Measurements from ENCODE around the gene GATAD1. TPM values are rescaled to one million over a fixed set of nuclear protein-coding genes. Genes with fewer than 3 reads are reported as not detected.

GATAD1 gene
- total and polyA plus RNA-seq, 2 of the 4 experiments (the other 2 are of a cell fraction): 9.3 to 15.2 TPM

DNA sequence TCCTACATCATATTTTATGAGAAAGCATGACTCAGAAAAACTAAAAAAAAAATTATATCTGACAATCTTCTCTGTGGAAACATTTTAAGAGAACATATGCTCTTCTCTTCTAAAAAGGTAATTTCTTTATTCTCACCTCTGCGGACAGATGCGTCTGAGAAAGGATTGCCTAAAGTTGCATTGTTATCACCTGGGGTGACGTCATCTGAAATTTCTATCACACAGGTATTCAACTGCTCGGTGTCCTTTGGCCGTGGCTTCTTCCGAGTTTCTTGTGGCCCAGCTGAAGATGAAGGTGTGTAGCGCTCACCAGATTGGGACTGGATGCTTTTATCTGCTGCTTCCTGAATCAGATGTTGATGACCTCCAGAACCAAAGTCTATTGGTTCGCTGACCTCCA, 14.3 kb upstream of the GATAD1 start:
- Histone ChIP-seq H4K8ac (ENCODE audit: low read depth in 2 of 2, low read length in 2 of 2) (no peak overlapping the region), H3K27ac (ENCODE audit: insufficient read depth, low read length) (no peak overlapping the region), H4K91ac (ENCODE audit: insufficient read depth, low read depth, low read length) (no peak overlapping the region), H4K20me1 (ENCODE audit: insufficient read depth, low read length) (no peaks in the 10 kb centered on the region), H3K18ac (ENCODE audit: low read depth, low read length) (no peak overlapping the region), H2AK9ac (replicated peaks; ENCODE audit: low read depth, low read length, poor library complexity) (no peak overlapping the region), H2BK15ac (ENCODE audit: low read depth, low read length) (no peak overlapping the region), H2BK20ac (ENCODE audit: low read depth, low read length) (no peak overlapping the region), H3K79me1 (ENCODE audit: low read depth in 1 of 2, low read length in 2 of 2) (no peaks in the 10 kb centered on the region), H3K9ac (ENCODE audit: low read depth, low read length) (no peak overlapping the region), H3K56ac (ENCODE audit: extremely low read depth, insufficient read depth, low read length) (no peak overlapping the region), H3K4me1 (ENCODE audit: control insufficient read depth, insufficient read depth, low read length) (no peaks in the 10 kb centered on the region), H4K5ac (ENCODE audit: low read depth, low read length) (no peak overlapping the region), H2BK5ac (ENCODE audit: low read depth, low read length, poor library complexity, severe bottlenecking) (no peak overlapping the region), H3K14ac (replicated peaks; ENCODE audit: low read depth, low read length) (no peak overlapping the region), H3K36me3 (ENCODE audit: control insufficient read depth, insufficient read depth, low read length) (no peaks in the 10 kb centered on the region), H2AFZ (replicated peaks; ENCODE audit: low read length, poor library complexity) (no peak overlapping the region), H3K27me3 (ENCODE audit: control insufficient read depth, insufficient read depth, low read length) (peaks cover 9% of the 10 kb centered on the region), H3K4me2 (ENCODE audit: low read depth, low read length) (no peak overlapping the region), H3K4me3 (ENCODE audit: insufficient read depth, low read depth, low read length) (no peak overlapping the region), H2AK5ac (ENCODE audit: low read depth, low read length) (no peak overlapping the region), H3K9me1 (ENCODE audit: insufficient read depth, low read length) (no peaks in the 10 kb centered on the region; the same call in 1 of the 2 replicates), H2BK120ac (ENCODE audit: low read depth, low read length) (no peak overlapping the region), H3K23ac (ENCODE audit: low read depth, low read length) (no peak overlapping the region), H3K9me3 (ENCODE audit: control insufficient read depth, insufficient read depth, low read length) (no peaks in the 10 kb centered on the region), H3K4ac (ENCODE audit: low read depth, low read length) (no peak overlapping the region)
- ATAC-seq (ENCODE audit: low read depth) (no peak), DNase-seq (no peak)
- BruUV-seq (replicated peaks): no TSS peak
- dilution Hi-C loops (cut with HindIII; ENCODE audit: low sequenced_read_pairs, unreplicated experiment): no loop called here
- WGBS, 2 experiments (ENCODE audit: extremely low coverage in 2 of 2, insufficient read length in 1 of 2): no CpG with 5 or more reads among the region's 8 CpGs
- intact Hi-C loops (cut with micrococcal nuclease): no loop called here
- ChIA-PET CTCF (no interaction called here), POLR2A (ENCODE audit: unreplicated experiment) (no interaction called here)
- TF ChIP-seq NFE2L2 (IDR thresholded peaks at IDR 0.05; ENCODE audit: low read depth, low read length) (no peak), RFX5 (IDR thresholded peaks at IDR 0.05; ENCODE audit: low read depth, low read length) (no peak), POLR2A (IDR thresholded peaks at IDR 0.05; ENCODE audit: low read depth, low read length) (no peak), RAD21 (IDR thresholded peaks at IDR 0.05; ENCODE audit: low read length) (no peak), MAFK (IDR thresholded peaks at IDR 0.05; ENCODE audit: low read depth, low read length) (no peak), FOS (IDR thresholded peaks at IDR 0.05; ENCODE audit: low read depth, low read length) (no peak), MXI1 (IDR thresholded peaks at IDR 0.05; ENCODE audit: borderline replicate concordance, low read depth, low read length) (no peak), BHLHE40 (IDR thresholded peaks at IDR 0.05; ENCODE audit: low read depth, low read length) (no peak), CHD1 (IDR thresholded peaks at IDR 0.05; ENCODE audit: low read depth, low read length) (no peak)
- TF ChIP-seq, protein P1, sequence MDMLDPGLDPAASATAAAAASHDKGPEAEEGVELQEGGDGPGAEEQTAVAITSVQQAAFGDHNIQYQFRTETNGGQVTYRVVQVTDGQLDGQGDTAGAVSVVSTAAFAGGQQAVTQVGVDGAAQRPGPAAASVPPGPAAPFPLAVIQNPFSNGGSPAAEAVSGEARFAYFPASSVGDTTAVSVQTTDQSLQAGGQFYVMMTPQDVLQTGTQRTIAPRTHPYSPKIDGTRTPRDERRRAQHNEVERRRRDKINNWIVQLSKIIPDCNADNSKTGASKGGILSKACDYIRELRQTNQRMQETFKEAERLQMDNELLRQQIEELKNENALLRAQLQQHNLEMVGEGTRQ (IDR thresholded peaks at IDR 0.05; ENCODE audit: low read depth, low read length): no peak
- TF ChIP-seq, protein P2, sequence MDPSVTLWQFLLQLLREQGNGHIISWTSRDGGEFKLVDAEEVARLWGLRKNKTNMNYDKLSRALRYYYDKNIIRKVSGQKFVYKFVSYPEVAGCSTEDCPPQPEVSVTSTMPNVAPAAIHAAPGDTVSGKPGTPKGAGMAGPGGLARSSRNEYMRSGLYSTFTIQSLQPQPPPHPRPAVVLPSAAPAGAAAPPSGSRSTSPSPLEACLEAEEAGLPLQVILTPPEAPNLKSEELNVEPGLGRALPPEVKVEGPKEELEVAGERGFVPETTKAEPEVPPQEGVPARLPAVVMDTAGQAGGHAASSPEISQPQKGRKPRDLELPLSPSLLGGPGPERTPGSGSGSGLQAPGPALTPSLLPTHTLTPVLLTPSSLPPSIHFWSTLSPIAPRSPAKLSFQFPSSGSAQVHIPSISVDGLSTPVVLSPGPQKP (IDR thresholded peaks at IDR 0.05; ENCODE audit: borderline replicate concordance, low read depth, low read length): no peak
- in situ Hi-C loops (cut with MboI; ENCODE audit: low sequenced_read_pairs): no loop called here
